ENCODE data around the gene C4orf17.

Gene C4orf17

GRCh38 chr4:99564921-99565320 is 54.1 kb downstream of the C4orf17 start:
- H3K4me3 ChIP-seq (ENCODE audit: low read depth, low read length) = no peak overlapping the region
- no peak for TF ChIP-seq CTCF (conservative IDR thresholded peaks at IDR 0.05; ENCODE audit: low read depth, low read length)
- no peak for DNase-seq (ENCODE audit: low read depth)

GRCh38 chr4:99571883-99572282 is 61.1 kb downstream of the C4orf17 start:
- no peak for DNase-seq (ENCODE audit: low read depth)
- no peak for TF ChIP-seq CTCF (conservative IDR thresholded peaks at IDR 0.05; ENCODE audit: low read depth, low read length)
- H3K4me3 ChIP-seq (ENCODE audit: low read depth, low read length) = no peak overlapping the region

GRCh38 chr4:99572527-99573240 is 61.9 kb downstream of the C4orf17 start:
- no peak for TF ChIP-seq CTCF (conservative IDR thresholded peaks at IDR 0.05; ENCODE audit: low read depth, low read length)
- no peak for DNase-seq (ENCODE audit: low read depth)
- H3K4me3 ChIP-seq (ENCODE audit: low read depth, low read length) = no peak overlapping the region

GRCh38 chr4:99573735-99574368 is 63.0 kb downstream of the C4orf17 start:
- no peak for DNase-seq (ENCODE audit: low read depth)
- H3K4me3 ChIP-seq (ENCODE audit: low read depth, low read length) = no peak overlapping the region
- no peak for TF ChIP-seq CTCF (conservative IDR thresholded peaks at IDR 0.05; ENCODE audit: low read depth, low read length)

- no peak within 1 kb of the TSS for H3K4me3 ChIP-seq (ENCODE audit: low read depth, low read length)
- TF ChIP-seq CTCF (conservative IDR thresholded peaks at IDR 0.05; ENCODE audit: low read depth, low read length) = no peak
- DNase-seq (ENCODE audit: low read depth) = no peak
Observed at GRCh38 chr4:99574530-99575324, 63.9 kb downstream of the C4orf17 start, which contains the start of gene MTTP. Gene MTTP, plus strand, starts transcription at chr4:99574824. Its CDS starts 86 bp downstream, at chr4:99574910.

GRCh38 chr4:99578714-99579113 is 67.9 kb downstream of the C4orf17 start:
- DNase-seq (ENCODE audit: low read depth) = no peak
- no peak for TF ChIP-seq CTCF (conservative IDR thresholded peaks at IDR 0.05; ENCODE audit: low read depth, low read length)
- H3K4me3 ChIP-seq (ENCODE audit: low read depth, low read length) = no peak overlapping the region

Measured in choroid plexus epithelial cell (primary cell).